ENCODE measurements around the gene LY6G6C.

The LY6G6C gene

GRCh38 chr6:31692886-31693285 is 28.7 kb downstream of the LY6G6C start:
- in situ Hi-C loops (cut with HindIII; ENCODE audit: low pct_ligation_motif_present, low sequenced_read_pairs), result no loop called here
- no peak overlapping the region for H3K4me3 ChIP-seq (ENCODE audit: low read depth, low read length)
- TF ChIP-seq CTCF (IDR thresholded peaks at IDR 0.05; ENCODE audit: low read depth, low read length, missing control alignments), result no peak
- no peak overlapping the region for H3K27ac ChIP-seq
- no peak for DNase-seq
- no peaks in the 10 kb centered on the region for H3K27me3 ChIP-seq (replicated peaks)
- H3K36me3 ChIP-seq (replicated peaks), result peaks cover 60% of the 10 kb centered on the region

- in situ Hi-C loops (cut with HindIII; ENCODE audit: low pct_ligation_motif_present, low sequenced_read_pairs), result no loop called here
- no peak overlapping the region for H3K4me3 ChIP-seq (ENCODE audit: low read depth, low read length)
- H3K27me3 ChIP-seq (replicated peaks), result no peaks in the 10 kb centered on the region
- DNase-seq, result no peak
- peaks cover 63% of the 10 kb centered on the region for H3K36me3 ChIP-seq (replicated peaks)
- no peak for TF ChIP-seq CTCF (IDR thresholded peaks at IDR 0.05; ENCODE audit: low read depth, low read length, missing control alignments)
- no peak overlapping the region for H3K27ac ChIP-seq
Measured at GRCh38 chr6:31692353-31692752, 29.2 kb downstream of the LY6G6C start.

GRCh38 chr6:31691564-31692108 is 29.9 kb downstream of the LY6G6C start:
- Histone ChIP-seq H3K27ac (no peak overlapping the region), H3K36me3 (replicated peaks) (peaks cover 70% of the 10 kb centered on the region), H3K27me3 (replicated peaks) (no peaks in the 10 kb centered on the region), H3K4me3 (ENCODE audit: low read depth, low read length) (no peak overlapping the region)
- TF ChIP-seq CTCF (IDR thresholded peaks at IDR 0.05; ENCODE audit: low read depth, low read length, missing control alignments), result no peak
- no peak for DNase-seq
- in situ Hi-C loops (cut with HindIII; ENCODE audit: low pct_ligation_motif_present, low sequenced_read_pairs), result no loop called here

GRCh38 chr6:31691078-31691463 is 30.5 kb downstream of the LY6G6C start:
- no peak overlapping the region for H3K4me3 ChIP-seq (ENCODE audit: low read depth, low read length)
- no peak for DNase-seq
- H3K27ac ChIP-seq, result no peak overlapping the region
- in situ Hi-C loops (cut with HindIII; ENCODE audit: low pct_ligation_motif_present, low sequenced_read_pairs), result no loop called here
- peaks cover 76% of the 10 kb centered on the region for H3K36me3 ChIP-seq (replicated peaks)
- TF ChIP-seq CTCF (IDR thresholded peaks at IDR 0.05; ENCODE audit: low read depth, low read length, missing control alignments), result no peak
- no peaks in the 10 kb centered on the region for H3K27me3 ChIP-seq (replicated peaks)

- no peak overlapping the region for H3K4me3 ChIP-seq (ENCODE audit: low read depth, low read length)
- TF ChIP-seq CTCF (IDR thresholded peaks at IDR 0.05; ENCODE audit: low read depth, low read length, missing control alignments), result no peak
- in situ Hi-C loops (cut with HindIII; ENCODE audit: low pct_ligation_motif_present, low sequenced_read_pairs), result no loop called here
- H3K36me3 ChIP-seq (replicated peaks), result peaks cover 73% of the 10 kb centered on the region
- no peak for DNase-seq
- no peak overlapping the region for H3K27ac ChIP-seq
- no peaks in the 10 kb centered on the region for H3K27me3 ChIP-seq (replicated peaks)
Measured at GRCh38 chr6:31690231-31691077, 31.1 kb downstream of the LY6G6C start.
